Transverse colon (tissue), 4 donors: Measurements from ENCODE around the gene PLPPR2.

Experiments used
- POLR2A ChIP-seq: fragments of 450-650 bp; IDR thresholded peaks from one replicate; pipeline ENCODE4 v1.6.1; 2016; ENCODE audit warnings: antibody characterized with exemption, mild to moderate bottlenecking, moderate library complexity
- POLR2AphosphoS5 ChIP-seq, 3 donors: sonication (generic); formaldehyde crosslinking; IDR thresholded peaks; one replicate each; pipeline ENCODE4 v1.6.1; 2016; ENCODE audit warnings: antibody characterized with exemption in 3 of 3
- TF ChIP-seq, protein P1 (sequence below), 5 experiments: fragments of 200-600 bp in 3 of 5; fragments of 450-650 bp in 2 of 5; sonication (generic) in 3 of 5; IDR thresholded peaks; 1 replicate in 2 of 5; 2 replicates in 3 of 5; pipeline ENCODE4 v1.5.1; 2016 to 2017; ENCODE audit warnings: antibody characterized with exemption in 5 of 5, inconsistent platforms in 3 of 5, mild to moderate bottlenecking in 2 of 5, moderate library complexity in 1 of 5

- TF ChIP-seq, protein P1, sequence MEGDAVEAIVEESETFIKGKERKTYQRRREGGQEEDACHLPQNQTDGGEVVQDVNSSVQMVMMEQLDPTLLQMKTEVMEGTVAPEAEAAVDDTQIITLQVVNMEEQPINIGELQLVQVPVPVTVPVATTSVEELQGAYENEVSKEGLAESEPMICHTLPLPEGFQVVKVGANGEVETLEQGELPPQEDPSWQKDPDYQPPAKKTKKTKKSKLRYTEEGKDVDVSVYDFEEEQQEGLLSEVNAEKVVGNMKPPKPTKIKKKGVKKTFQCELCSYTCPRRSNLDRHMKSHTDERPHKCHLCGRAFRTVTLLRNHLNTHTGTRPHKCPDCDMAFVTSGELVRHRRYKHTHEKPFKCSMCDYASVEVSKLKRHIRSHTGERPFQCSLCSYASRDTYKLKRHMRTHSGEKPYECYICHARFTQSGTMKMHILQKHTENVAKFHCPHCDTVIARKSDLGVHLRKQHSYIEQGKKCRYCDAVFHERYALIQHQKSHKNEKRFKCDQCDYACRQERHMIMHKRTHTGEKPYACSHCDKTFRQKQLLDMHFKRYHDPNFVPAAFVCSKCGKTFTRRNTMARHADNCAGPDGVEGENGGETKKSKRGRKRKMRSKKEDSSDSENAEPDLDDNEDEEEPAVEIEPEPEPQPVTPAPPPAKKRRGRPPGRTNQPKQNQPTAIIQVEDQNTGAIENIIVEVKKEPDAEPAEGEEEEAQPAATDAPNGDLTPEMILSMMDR (IDR thresholded peaks at IDR 0.05) = no peak
- TF ChIP-seq POLR2A = no peak
- no peak for TF ChIP-seq POLR2AphosphoS5 (IDR thresholded peaks at IDR 0.05)
Observed at GRCh38 chr19:11377756-11378155, 22.5 kb downstream of the PLPPR2 start.
